RWPE1 (cell line): Measurements from ENCODE around the gene FAM227B.
A peak's percentile ranks its signal among the peaks of the same experiment; 100 is the strongest.

ENCODE experiments used
- CTCF ChIA-PET: fragments of 350-600 bp; sonication (Branson Sonifier 250); formaldehyde crosslinking; extraction: SDS; loops from one replicate; lab custom pipeline; 2021; lab: Yijun Ruan, JAX
- POLR2A ChIA-PET: fragments of 400-600 bp; formaldehyde crosslinking; extraction: SDS; loops from one replicate; lab custom pipeline; 2020; ENCODE audit warnings: antibody characterized with exemption; ENCODE audit not compliant: low non-redundant PET; lab: Yijun Ruan, JAX
- DNase-seq: peaks from one replicate; pipeline ENCODE4 v3.0.0; 2012; ENCODE audit warnings: low spot score
- H3K27ac ChIP-seq: fragments of 450-650 bp; 2 replicates; pipeline ENCODE4 v1.5.1; 2017
- CTCF ChIP-seq: fragments of 450-650 bp; conservative IDR thresholded peaks from 2 replicates; pipeline ENCODE4 v1.5.1; 2017; ENCODE audit warnings: low read depth, mild to moderate bottlenecking

FAM227B gene

DNA sequence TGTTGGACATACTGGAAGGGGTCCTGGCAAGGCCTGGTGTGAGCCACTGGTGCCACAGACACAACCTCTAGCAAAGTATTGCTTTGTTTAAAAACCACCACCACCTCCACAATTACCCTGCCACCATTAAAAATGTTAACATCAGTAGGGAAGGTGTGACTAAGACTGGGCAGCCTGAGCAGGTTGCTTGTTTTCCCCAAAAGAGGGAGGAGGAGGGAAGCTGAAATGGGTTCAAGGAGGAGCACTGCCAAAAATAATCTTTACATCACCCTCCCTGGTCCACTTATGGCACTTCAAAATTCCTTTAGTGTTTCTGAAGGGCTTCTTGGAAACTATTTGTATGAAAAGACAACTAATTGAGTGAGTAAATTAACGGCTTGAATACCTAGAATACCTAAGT is 297.4 kb downstream of the FAM227B start:
- TF ChIP-seq CTCF, result no peak
- CTCF ChIA-PET, result interaction anchor here (0.7 kb wide), 1 partner anchor 21 kb away, joined by 3 read pairs; no protein-coding TSS in a partner anchor
- POLR2A ChIA-PET, result no interaction called here
- DNase-seq, result no peak
- H3K27ac ChIP-seq, result no peak overlapping the region

DNA sequence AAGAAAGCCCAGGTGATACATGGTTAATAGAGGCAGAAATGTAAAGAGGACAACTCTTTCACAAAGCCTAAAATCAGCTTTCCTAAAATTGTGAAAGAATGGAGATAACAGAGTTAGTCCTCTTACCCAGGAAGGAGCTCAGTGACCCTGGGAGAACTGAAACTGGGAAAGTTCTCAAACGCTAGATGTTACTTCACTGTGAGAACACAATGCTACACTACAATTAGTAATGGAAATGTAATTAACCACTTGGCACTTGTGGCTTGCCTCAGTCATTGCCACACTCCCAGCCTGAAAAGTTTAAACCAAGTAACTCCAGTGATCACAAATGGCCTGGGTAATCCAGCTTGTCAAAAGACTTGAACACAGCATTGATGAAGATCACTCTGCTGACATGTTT is 300.3 kb downstream of the FAM227B start:
- no peak for TF ChIP-seq CTCF
- DNase-seq, result no peak
- CTCF ChIA-PET, result interaction anchor here (0.6 kb wide), 1 partner anchor 864 kb away, joined by 3 read pairs; no protein-coding TSS in a partner anchor
- no peak overlapping the region for H3K27ac ChIP-seq
- POLR2A ChIA-PET, result no interaction called here

DNA sequence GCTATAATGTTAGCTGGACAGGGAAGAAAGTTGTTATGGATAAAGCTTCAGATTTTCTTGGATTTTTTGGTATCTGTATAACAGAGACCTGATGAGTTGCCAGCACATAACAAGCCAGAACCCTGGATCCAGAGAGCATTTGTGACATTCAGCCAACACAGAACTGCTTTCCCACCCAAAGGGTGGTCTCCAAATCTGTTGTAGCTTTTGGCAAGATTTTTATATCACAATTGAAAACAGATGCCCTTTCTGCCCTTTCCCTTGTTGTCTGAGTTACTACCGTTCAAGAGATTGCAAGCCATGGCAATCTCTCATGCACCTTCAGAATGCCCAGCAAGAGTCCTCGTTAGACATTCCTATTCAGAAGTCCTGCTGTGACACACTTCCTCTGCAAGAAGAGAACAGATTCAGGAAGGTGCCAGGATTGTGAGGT is 305.2 kb downstream of the FAM227B start:
- POLR2A ChIA-PET, result no interaction called here
- no peak overlapping the region for H3K27ac ChIP-seq
- DNase-seq, result no peak
- CTCF ChIA-PET, result interaction anchor here (0.6 kb wide), 1 partner anchor 397 kb away, joined by 8 read pairs; no protein-coding TSS in a partner anchor
- no peak for TF ChIP-seq CTCF

GRCh38 chr15:49314716-49315115 is 305.9 kb downstream of the FAM227B start:
- DNase-seq, result no peak
- TF ChIP-seq CTCF, result no peak
- ChIA-PET CTCF (no interaction called here), POLR2A (no interaction called here)
- H3K27ac ChIP-seq, result no peak overlapping the region

DNA sequence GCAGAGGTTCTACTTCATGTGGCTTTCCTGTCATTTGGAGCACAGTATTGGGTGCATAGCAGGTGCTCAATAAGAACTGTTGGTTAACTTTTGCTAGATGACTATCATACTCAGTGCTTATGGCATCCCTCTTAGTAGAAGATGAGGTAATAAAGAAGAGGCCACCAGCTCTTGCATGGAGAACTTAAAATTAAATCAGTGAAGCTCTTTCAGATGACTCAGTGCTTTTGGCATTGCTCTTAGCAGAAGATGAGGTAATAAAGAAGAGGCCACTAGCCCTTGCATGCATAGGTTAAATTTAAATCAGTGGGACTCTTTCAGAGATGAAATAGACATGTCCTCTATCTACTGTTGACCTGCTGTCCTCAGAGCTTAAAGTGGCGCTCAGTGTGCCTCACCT is 307.0 kb downstream of the FAM227B start:
- H3K27ac ChIP-seq, result no peak overlapping the region
- DNase-seq, result peak; percentile 12
- ChIA-PET CTCF (interaction anchor here (0.7 kb wide), 1 partner anchor 108 kb away, joined by 3 read pairs; no protein-coding TSS in a partner anchor), POLR2A (no interaction called here)
- no peak for TF ChIP-seq CTCF

DNA sequence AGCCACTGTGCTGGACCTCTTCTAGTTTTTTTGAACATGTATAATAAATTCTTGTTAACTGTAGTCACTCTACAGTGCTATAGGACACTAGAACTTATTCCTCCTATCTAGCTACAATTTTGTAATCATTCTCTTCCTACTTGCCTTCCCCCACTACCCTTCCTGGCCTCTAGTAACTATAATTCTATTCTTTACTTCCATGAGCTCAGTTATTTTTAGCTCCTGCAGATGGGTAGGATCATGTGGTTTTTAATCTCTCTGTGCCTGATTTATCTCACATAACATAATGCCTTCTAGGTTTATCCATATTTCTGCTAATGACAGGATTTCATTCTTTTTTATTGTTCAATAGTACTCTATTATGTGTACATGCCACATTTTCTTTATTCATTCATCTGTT is 310.7 kb downstream of the FAM227B start:
- ChIA-PET POLR2A (no interaction called here), CTCF (no interaction called here)
- no peak overlapping the region for H3K27ac ChIP-seq
- DNase-seq, result no peak
- TF ChIP-seq CTCF, result no peak
